ENCODE results near the gene SIGLEC9.
A peak's percentile ranks its signal among the peaks of the same experiment; 100 is the strongest.

Gene SIGLEC9

GRCh38 chr19:51097166-51097738 is 27.5 kb upstream of the SIGLEC9 start:
- DNase-seq: no peak

- no peak for DNase-seq
These were observed 26.9 kb upstream of the SIGLEC9 start for GRCh38 chr19:51097796-51098195.

DNA sequence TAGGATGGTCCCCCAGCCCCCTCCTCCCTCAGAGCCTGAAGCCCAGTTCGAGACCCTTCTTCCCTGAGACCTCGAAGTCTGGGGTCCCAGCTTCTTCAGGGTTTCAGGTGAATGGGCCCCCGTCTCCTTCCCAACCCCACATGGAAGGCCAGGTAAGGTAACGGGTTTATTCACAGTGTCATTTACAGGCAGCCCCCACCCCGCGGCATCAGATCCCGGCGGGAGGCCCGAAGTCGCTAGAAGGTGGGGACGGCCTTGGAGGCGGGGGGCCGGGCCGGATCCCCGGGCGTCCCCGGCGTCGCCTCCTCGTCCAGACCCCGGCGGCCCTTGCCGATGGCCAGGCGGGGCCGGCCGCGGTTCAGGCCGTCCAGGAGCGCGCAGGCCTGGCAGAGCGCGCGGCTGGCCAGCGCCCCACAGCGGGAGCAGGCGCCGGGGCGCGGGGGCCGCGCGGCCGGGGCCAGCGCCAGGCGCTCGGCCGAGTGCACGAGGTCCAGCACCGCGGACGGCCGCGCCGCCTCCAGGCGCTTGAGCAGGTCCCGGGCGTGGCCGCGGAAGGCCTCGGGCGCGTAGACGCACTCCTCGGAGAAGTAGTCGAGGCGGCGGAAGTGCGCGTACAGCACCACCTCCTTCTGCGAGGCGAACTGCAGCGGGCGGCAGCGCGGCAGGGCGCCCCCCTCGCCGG is 26.2 kb upstream of the SIGLEC9 start:
- DNase-seq: no peak

DNA sequence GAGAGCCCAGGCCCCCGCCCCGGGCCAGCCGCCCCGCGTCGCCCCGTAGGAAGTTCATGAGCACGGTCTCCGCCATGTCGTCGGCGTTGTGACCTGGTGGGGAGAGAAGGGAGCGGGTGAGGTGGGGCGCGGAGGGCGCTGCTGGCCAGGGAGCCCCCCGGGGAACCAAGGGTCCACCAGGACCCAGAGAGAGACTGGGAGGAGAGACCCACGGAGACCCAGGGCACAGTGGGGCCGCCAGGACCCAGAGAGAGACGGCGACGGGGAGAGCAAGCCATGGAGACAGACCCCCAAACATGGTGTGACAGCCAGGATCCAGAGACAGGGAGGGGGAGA is 25.7 kb upstream of the SIGLEC9 start:
- DNase-seq: no peak

DNA sequence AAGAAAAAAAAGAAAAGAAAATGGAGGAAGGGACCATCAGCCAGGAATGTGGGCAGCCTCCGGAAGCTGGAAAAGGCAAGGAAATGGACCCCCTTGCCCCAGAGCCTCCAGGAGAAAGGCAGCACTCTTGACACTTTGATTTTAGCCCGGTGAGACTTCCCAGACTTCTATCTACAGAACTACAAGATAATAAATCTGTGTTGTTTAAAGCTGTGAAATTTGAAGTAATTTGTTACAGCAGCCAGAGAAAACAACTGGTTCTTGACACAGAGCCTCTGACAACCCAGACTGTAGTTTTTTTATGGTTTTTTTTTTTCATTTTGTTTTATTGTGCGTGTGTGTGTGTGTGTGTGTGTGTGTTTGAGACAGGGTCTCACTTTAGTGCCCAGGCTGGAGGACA is 24.1 kb upstream of the SIGLEC9 start:
- no peak for DNase-seq

DNA sequence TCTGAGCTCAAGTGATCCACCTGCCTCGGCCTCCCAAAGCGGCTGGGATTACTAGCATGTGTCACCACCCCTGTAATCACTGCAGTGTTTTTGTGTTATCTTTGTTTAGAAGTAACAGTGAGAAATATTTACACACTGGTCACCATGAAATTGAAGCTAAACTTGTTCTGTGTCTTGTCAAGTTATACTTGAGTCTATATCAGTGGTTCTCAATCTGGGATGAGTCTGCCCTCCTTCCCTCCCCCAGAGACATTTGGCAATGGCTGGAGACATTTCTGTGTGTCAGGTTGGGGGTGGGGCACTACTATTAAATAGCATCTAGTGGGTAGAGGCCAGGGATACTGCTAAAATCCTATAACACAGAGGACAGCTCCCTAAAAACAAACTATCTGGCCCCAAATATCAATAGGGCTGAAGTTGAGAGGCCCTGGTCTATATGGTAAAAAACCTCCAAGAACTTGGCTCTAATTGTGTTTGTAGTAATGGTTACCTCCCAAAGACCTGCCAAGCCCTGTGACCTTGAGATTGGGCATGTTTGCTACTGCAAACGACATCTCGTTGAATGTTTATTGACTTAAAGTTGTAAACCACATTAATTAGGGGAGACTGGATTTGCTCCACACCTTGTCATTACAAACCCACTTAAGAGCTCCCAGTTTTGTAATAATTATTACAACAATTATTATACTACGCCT is 23.4 kb upstream of the SIGLEC9 start:
- no peak for DNase-seq

DNA sequence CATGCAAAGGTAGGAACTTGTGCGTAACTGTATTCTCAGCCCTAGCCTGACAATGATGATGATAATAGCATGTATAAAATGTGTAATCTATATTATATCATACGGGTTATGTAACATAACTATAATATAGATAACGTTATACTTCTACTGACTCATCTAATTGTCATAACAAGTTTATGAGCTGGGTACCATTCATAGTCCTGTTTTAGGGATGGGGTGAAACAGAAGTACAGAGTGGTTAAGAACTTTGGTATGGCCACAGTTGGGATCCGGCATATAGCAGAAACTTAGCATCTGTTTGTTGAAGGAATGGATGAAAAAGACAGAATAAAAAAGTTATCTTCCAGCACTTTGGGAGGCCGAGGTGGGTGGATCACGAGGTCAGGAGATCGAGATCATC is 21.7 kb upstream of the SIGLEC9 start:
- DNase-seq: no peak

- DNase-seq: no peak
These were observed 20.8 kb upstream of the SIGLEC9 start for GRCh38 chr19:51103926-51104341.

DNA sequence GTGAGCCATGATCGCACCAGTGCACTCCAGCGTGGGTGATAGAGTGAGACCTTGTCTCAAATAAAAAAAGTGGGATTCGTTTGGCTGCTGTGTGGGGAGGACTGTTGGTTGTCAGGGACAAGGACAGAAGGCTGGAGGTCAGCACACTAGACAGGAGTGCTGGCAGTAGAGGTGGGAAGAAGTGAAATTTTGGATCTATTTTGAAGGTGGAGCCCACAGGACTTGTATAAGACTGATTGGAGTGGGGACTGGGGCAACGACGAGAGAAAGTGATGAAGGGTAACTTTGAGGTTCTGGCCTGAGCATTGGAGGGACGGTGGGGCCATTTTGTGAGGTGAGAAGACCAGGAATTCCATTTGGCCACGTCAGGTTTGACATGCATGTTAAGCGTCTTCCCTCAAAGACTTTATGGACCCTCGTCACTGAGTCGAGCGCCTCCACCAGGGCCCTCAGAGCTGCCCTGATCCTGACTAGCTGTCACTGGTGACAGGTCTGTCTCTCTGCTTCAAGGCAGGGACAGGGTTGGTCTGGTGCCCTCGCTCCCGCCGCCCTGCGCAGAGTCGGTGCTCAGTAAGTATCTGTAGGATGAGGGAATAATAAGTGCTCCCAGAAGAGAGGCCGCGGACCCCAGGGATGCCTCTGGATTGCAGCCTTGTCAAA is 17.2 kb upstream of the SIGLEC9 start:
- no peak for DNase-seq

DNA sequence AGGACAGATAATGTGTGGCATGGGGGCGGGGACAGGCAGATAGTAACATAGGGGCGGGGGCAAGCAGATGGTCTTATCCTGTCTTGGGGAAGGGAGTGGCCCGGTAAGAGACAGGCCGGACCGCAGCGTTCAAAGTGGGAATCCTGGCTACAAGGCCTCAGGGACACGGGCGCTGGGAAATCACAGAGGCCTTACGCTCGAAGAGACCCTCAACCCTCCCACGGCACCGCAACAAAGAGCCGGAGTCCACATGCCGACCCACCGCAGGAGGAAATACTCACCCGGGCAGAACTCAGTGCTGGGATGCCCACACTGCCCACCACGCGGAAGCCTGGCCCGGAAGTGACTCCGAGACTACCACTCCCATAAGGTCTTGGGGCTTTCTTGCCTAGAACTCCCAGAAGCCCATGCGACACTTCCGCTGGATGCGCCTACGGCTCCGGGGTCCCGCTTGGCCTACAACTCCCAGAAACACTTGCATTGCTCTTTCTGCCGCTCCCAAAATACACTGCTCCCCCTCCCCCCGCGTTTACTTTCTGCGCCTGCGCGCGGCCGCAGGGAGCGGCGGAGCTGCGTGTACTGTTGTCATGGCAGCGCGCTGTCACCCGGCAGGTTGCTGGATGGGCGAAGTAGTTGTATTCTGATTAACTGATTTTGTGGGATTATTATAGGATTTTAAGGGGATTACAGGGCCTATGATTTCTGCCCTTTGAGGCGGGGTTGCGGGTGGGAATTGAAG is 16.5 kb upstream of the SIGLEC9 start, which contains the start of gene CTU1:
TSS of gene CTU1 (minus strand) at position 344 of the 739 bp plus-strand sequence. CDS start 3,840 bp downstream, outside the sequence.
- peak; percentile 95 to 98 for DNase-seq

GRCh38 chr19:51108805-51109146 is 15.9 kb upstream of the SIGLEC9 start:
- peak in 1 of 2 experiments; percentile 70 for DNase-seq

DNA sequence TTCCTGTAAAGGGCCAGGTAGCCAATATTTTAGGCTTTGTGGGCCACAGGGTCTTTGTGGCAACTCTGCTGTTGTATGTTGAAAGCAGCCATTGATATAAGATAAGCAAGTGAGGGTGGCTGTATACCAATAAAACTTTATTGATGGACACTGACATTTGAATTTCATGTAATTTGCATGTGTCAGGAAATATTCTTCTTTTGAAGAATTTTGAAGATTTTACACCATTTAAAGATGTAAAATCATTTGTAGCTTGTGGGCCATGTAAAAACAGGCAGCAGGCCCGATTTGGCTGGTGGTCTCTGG is 14.1 kb upstream of the SIGLEC9 start:
- DNase-seq: no peak

DNA sequence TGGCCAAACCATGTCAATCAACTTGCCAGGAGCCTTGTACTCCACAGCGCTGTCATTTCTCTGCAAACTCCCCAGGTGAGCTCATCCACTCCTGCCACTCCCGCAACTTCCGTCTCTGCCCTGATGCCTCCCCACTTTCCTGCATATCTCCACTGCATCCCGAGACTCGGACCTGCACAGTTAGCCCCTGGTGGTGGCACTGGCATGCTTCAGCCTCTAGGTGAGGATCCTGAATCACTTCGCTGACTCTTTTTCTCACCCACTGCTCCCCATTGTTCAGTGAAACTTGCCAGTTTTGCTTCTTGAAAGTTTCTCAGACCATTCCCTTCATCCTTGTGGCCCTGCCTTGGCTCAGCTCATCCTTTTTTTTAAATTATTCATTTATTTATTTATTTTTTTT is 13.1 kb upstream of the SIGLEC9 start:
- DNase-seq: no peak

DNA sequence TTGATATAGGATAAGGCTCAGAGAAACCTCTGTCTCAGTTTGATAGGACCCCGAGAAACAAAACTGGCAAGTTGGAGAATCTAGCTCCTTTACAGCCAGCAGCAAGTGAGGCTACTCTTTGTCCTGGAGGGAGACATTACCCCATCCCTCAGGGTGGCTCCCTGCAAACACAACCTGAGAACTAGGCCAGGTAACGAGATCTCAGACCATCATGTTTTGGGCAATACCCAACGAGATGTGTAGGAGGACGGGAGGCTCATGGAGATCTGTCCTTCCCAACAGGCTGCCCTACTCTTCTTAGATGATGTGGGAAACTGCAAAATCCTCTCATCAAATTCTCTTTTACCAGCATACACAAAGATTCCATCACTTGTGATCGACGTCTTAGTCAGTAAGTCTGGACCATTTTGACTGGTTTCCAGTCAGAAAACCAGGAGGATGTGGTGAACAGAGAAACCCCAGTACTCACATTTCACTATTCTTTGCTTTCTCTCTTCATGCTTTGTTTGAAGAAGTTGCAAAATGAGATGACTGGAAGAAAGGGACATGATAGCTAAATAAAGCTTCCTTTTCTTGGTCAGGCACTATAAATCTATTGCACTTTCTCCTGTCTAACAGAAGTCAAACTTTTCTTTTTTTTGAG is 10.5 kb upstream of the SIGLEC9 start:
- DNase-seq: no peak

DNA sequence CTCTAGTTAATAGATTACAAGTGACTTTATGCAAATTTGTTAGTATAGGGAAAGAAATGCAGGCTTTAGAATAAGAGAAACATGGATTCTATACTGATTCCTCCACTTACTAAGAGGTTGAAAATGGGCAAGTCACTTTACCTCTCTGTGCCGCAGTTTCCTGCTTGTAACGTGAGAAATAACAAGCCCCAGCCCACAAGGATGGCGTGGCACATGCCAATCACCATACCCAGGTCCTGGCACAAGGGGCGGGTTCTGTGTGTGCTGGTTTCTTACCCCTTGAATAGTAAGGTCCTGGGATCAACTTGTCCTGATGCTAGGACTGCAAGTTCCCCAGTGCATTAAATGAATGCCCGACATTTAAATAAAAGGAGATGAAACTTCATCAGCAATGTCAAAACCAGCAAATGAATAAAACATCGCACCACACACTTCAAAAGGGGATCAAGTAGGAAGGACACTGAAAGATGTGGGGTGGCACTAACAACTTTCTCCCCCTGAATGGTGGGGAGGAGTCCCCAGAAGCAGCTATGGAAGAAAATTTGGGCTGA is 7.9 kb upstream of the SIGLEC9 start:
- DNase-seq: no peak

GRCh38 chr19:51119101-51119500 is 5.6 kb upstream of the SIGLEC9 start:
- DNase-seq: no peak

DNA sequence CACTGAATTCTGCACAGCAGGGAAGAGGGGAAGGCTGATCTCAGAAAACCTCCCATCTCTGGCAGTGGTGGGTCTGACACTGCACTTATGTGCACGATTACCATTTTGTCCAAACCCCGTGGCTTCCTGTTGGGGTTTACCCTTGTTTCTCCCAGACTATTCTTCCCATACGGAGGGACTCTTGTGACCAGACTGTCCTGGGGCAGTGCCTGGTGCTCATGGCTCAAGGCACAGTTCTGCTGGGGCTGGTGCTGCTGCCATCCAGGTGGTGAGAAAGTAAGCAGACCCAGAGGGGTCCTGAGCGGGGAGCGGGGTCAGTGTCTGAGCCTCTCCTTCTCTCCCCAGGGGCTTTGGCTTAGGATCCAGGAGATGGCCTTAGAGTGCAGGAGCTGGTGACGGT is 5.1 kb upstream of the SIGLEC9 start:
- no peak for DNase-seq

DNA sequence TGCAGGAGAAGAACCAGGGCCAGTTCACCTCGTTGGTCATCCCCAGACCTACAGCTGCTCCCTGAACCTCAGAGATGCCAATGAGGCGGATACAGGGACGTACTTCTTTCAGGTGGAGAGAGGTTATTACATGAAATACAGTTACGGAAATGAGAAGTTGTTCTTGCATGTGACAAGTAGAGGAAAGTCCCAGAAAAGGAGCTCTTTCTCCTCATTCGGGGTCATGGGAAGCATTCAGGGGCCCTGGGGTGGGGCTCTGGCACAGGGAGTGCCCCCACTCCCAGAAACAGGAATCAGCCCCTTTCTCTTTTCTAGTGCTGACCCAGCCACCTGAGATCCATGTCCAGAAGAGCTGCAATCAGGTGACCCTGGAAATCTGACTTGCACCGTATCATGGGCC is 4.5 kb upstream of the SIGLEC9 start:
- no peak for DNase-seq

- no peak for DNase-seq
These were observed 3.4 kb upstream of the SIGLEC9 start for GRCh38 chr19:51121257-51121656.

GRCh38 chr19:51122112-51122981 is 2.4 kb upstream of the SIGLEC9 start:
- peak in 1 of 2 experiments; percentile 49 for DNase-seq

- DNase-seq: no peak
These were observed 1.3 kb upstream of the SIGLEC9 start for GRCh38 chr19:51123381-51123800.

- no peak for DNase-seq
These were observed 904 bp upstream of the SIGLEC9 start for GRCh38 chr19:51123802-51124201.
